SK-N-MC (cell line): ENCODE results near the gene PIAS1.

Experiments used
- EZH2 ChIP-seq: fragments of 200-600 bp; sonication (generic); IDR thresholded peaks from one replicate; pipeline ENCODE4 v1.6.1; 2017; ENCODE audit warnings: antibody characterized with exemption
- POLR2AphosphoS5 ChIP-seq: IDR thresholded peaks from 2 replicates; pipeline ENCODE4 v1.6.1; 2012; ENCODE audit warnings: mild to moderate bottlenecking, low read depth, low read length, borderline replicate concordance

DNA sequence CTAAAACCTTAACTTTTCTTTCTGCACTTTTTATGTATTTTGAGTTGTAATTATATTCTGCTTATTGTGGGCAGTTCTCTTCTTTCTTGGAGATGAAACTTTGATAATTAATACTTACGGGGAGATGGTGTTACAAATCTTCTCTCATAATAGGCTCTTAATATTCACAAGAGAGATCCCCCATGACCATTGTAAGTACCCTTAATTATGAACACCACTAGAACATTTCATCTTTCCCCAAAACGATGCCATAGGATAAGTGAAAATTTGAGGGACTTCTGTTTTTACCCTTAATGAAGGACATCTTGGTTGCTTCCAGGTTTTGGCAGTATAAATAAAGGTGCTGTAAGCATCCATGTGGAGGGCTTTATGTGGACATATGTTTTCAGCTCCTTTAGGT, 60.7 kb downstream of the PIAS1 start:
- TF ChIP-seq EZH2 (no peak), POLR2AphosphoS5 (no peak)
